GM12801 (cell line): ENCODE results near the gene ITGA11.

Experiments used
- CTCF ChIP-seq: IDR thresholded peaks from one replicate; pipeline ENCODE4 v1.5.1; 2011; ENCODE audit warnings: control low read depth; ENCODE audit not compliant: insufficient read length; ENCODE audit errors: extremely low read depth

Gene ITGA11

GRCh38 chr15:68271854-68272471 is 160.0 kb downstream of the ITGA11 start:
- no peak for TF ChIP-seq CTCF

DNA sequence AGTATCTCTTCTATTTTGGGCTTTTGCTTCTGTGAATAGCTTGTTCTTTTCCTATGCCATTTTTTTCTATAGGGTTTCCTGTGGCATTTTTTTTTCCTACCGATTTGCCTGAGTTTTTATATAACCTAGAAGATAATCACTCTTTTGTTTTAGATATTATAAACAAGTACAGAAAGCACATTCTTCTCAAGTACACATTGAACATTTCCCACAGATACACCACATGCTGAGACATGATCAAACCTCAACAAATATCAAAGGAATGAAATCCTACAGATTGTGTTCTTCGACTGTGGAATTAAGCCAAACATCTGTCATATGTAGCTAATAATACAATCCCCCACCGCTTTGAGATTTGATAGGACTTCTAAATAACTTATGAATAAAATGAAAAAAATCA is 163.6 kb downstream of the ITGA11 start:
- no peak for TF ChIP-seq CTCF

DNA sequence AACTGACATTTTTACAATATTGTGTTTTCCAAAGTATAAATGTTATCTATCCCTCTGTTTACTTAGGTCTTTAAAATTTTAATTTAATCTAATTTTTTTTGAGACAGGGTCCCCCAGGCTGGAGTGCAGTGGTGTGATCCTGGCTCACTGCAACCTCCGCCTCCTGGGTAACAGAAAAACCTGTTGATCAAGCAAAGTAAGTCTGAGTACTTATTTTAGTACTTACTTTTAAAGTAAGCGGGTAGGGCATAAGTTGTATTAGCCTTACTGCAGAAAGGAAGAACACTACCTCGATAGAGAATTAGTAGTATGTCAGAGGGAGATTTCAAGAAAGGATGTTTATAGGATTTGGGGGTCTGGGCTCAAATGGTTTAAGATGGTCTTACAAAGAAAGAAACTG is 166.3 kb downstream of the ITGA11 start:
- no peak for TF ChIP-seq CTCF

DNA sequence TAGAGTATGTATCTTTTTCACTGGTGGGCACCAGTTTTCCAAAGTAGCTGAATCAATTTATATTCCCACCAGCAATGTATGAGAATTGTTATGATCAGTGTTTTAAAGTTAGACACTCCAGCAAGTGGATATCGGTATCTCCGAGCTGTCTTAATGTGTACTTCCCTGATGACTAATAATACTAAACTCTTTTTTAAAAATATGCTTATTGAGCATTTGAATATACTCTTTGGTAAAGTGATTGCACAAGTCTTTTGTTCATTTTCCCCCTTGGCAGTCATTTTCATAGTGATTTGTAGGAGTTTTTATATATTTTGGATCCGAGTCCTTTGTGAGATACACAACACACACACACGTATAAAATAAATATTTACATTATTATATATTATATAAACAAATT is 166.9 kb downstream of the ITGA11 start:
- TF ChIP-seq CTCF: no peak

DNA sequence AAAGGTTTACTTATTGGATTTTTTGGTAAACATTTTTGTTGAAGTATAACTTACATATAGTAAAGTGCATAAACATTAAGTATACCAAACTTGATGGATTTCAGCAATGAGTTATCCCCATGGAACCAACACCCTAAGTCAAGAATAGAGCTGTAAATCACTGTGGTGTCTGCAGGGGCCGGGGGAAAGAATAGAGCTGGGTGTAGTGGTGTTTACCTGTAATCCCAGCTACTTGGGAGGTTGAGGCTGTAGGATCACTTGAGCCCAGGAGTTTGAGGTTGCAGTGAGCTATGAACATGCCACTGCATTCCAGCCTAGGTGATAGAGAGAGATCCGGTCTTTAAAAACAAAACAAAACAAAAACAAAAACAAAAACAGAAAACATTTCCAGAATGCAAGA is 167.7 kb downstream of the ITGA11 start:
- no peak for TF ChIP-seq CTCF

GRCh38 chr15:68262514-68263356 is 169.2 kb downstream of the ITGA11 start:
- TF ChIP-seq CTCF: no peak

DNA sequence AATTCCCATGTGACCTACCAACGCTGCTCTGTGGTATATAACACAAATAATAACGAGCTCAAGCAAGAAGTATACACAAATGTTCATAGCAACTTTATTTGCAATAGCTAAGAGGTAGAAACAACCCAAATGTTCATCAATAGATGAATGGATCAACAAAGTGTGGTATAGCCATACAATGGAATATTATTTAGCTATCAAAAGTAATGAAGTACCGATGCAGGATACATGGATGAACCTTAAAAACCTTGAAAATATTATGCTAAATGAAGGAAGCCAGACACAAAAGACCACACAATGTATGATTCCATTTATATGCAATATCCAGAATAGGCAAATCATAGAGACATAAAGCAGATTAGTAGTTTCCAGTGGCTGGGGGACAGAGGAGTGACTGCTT is 170.0 kb downstream of the ITGA11 start:
- no peak for TF ChIP-seq CTCF
